Mesenchymal stem cell (in vitro differentiated cells and primary cell): Measurements from ENCODE around the gene EXOSC10.
"Not testable (repeated sequence)": the region's sequence is repeated elsewhere in the genome, so short reads cannot be mapped to it uniquely, and the experiment has no call there.

Experiments used
- DNase-seq: peaks from one replicate; pipeline ENCODE4 v3.0.0-alpha.2; 2013
- H2AFZ ChIP-seq: one replicate; pipeline ENCODE4 v1.6.1; 2013; ENCODE audit warnings: low read depth, mild to moderate bottlenecking, control low read depth, inconsistent platforms, low read length, moderate library complexity
- H2AK5ac ChIP-seq: 2 replicates; pipeline ENCODE4 v1.6.1; 2013; ENCODE audit warnings: low read length, moderate library complexity, mild to moderate bottlenecking, inconsistent platforms; ENCODE audit not compliant: severe bottlenecking
- H2BK120ac ChIP-seq: one replicate; pipeline ENCODE4 v1.6.1; 2013; ENCODE audit warnings: low read depth, mild to moderate bottlenecking, inconsistent platforms, low read length, moderate library complexity
- H2BK12ac ChIP-seq, 2 experiments: one replicate each; pipeline ENCODE4 v1.6.1; 2013; ENCODE audit warnings: inconsistent platforms in 2 of 2, low read length in 2 of 2, mild to moderate bottlenecking in 2 of 2, moderate library complexity in 2 of 2, control low read depth in 1 of 2
- H2BK15ac ChIP-seq: one replicate; pipeline ENCODE4 v1.6.1; 2013; ENCODE audit warnings: mild to moderate bottlenecking, low read depth, inconsistent platforms; ENCODE audit not compliant: poor library complexity, severe bottlenecking
- H2BK5ac ChIP-seq: 2 replicates; pipeline ENCODE4 v1.6.1; 2013; ENCODE audit warnings: low read depth, mild to moderate bottlenecking, low read length, control low read depth, inconsistent platforms; ENCODE audit not compliant: poor library complexity, severe bottlenecking
- H3K14ac ChIP-seq, 2 experiments: one replicate each; pipeline ENCODE4 v1.6.1; 2013; ENCODE audit warnings: inconsistent platforms in 2 of 2, low read length in 2 of 2, control low read depth in 1 of 2, mild to moderate bottlenecking in 1 of 2, moderate library complexity in 1 of 2
- H3K18ac ChIP-seq, 2 experiments: one replicate each; pipeline ENCODE4 v1.6.1; 2013; ENCODE audit warnings: inconsistent platforms in 2 of 2, low read length in 2 of 2, control low read depth in 1 of 2, low read depth in 1 of 2, mild to moderate bottlenecking in 1 of 2
- H3K23ac ChIP-seq, 2 experiments: one replicate each; pipeline ENCODE4 v1.6.1; 2013; ENCODE audit warnings: inconsistent platforms in 2 of 2, low read length in 2 of 2, mild to moderate bottlenecking in 2 of 2, moderate library complexity in 2 of 2, control low read depth in 1 of 2
- H3K27ac ChIP-seq: 2 replicates; pipeline ENCODE4 v1.5.1; 2013; ENCODE audit warnings: mild to moderate bottlenecking, moderate library complexity, low read length, control low read depth, inconsistent platforms; ENCODE audit not compliant: poor library complexity, severe bottlenecking
- H3K27me3 ChIP-seq, 2 experiments: 2 replicates each; pipeline versions ENCODE4 v1.6.1 to v1.7.0; 2013; ENCODE audit warnings: low read length in 2 of 2, mild to moderate bottlenecking in 2 of 2, moderate library complexity in 2 of 2, control low read depth in 1 of 2, inconsistent platforms in 1 of 2; ENCODE audit not compliant: control insufficient read depth in 1 of 2, insufficient read depth in 1 of 2
- H3K36me3 ChIP-seq, 2 experiments: 2 replicates each; pipeline versions ENCODE4 v1.6.1 to v1.7.0; 2013; ENCODE audit warnings: low read length in 2 of 2, control low read depth in 1 of 2, inconsistent platforms in 1 of 2, low read depth in 1 of 2, mild to moderate bottlenecking in 1 of 2; ENCODE audit not compliant: insufficient read depth in 2 of 2, control insufficient read depth in 1 of 2
- H3K4ac ChIP-seq, 2 experiments: one replicate each; pipeline ENCODE4 v1.6.1; 2013; ENCODE audit warnings: inconsistent platforms in 2 of 2, low read length in 2 of 2, mild to moderate bottlenecking in 2 of 2, moderate library complexity in 2 of 2, control low read depth in 1 of 2, low read depth in 1 of 2
- H3K4me1 ChIP-seq: 2 replicates; pipeline ENCODE4 v1.6.1; 2013; ENCODE audit warnings: low read depth, low read length, control low read depth; ENCODE audit not compliant: control insufficient read depth, insufficient read depth
- H3K4me2 ChIP-seq: 2 replicates; pipeline ENCODE4 v1.6.1; 2013; ENCODE audit warnings: low read length, mild to moderate bottlenecking, inconsistent platforms; ENCODE audit not compliant: poor library complexity, severe bottlenecking
- H3K4me3 ChIP-seq, 2 experiments: 2 replicates each; pipeline versions ENCODE4 v1.5.1 to v1.7.0; 2013; ENCODE audit warnings: low read length in 2 of 2, mild to moderate bottlenecking in 2 of 2, control low read depth in 1 of 2, low read depth in 1 of 2; ENCODE audit not compliant: insufficient read depth in 1 of 2
- H3K79me1 ChIP-seq: replicated peaks from 2 replicates; pipeline ENCODE4 v1.6.1; 2013; ENCODE audit warnings: mild to moderate bottlenecking, control low read depth, low read length, inconsistent platforms; ENCODE audit not compliant: poor library complexity, severe bottlenecking
- H3K9ac ChIP-seq: 2 replicates; pipeline ENCODE4 v1.7.0; 2013; ENCODE audit warnings: mild to moderate bottlenecking, low read length, moderate library complexity
- H3K9me3 ChIP-seq: 2 replicates; pipeline ENCODE4 v1.7.0; 2013; ENCODE audit warnings: mild to moderate bottlenecking, low read length; ENCODE audit not compliant: control insufficient read depth
- H4K8ac ChIP-seq: one replicate; pipeline ENCODE4 v1.6.1; 2013; ENCODE audit warnings: inconsistent platforms, mild to moderate bottlenecking, low read length, moderate library complexity
- H4K91ac ChIP-seq: one replicate; pipeline ENCODE4 v1.6.1; 2013; ENCODE audit warnings: mild to moderate bottlenecking, low read length, inconsistent platforms
- WGBS: methylation state at CpG from one replicate; pipeline ENCODE4 v1.1.7; 2013; ENCODE audit warnings: mixed read lengths; 5-methylcytosine and 5-hydroxymethylcytosine counted together

EXOSC10 gene

GRCh38 chr1:11080931-11081330 is 18.7 kb downstream of the EXOSC10 start:
- Histone ChIP-seq H2BK5ac (no peak overlapping the region), H3K27ac (no peak overlapping the region), H3K4me2 (no peak overlapping the region), H3K14ac (no peak overlapping the region), H3K23ac (no peak overlapping the region), H4K91ac (no peak overlapping the region), H2BK15ac (no peak overlapping the region), H3K4me3 (no peak overlapping the region), H3K27me3 (no peaks in the 10 kb centered on the region), H3K18ac (no peak overlapping the region), H2AFZ (no peak overlapping the region), H3K4ac (no peak overlapping the region), H4K8ac (no peak overlapping the region), H2BK12ac (no peak overlapping the region), H2BK120ac (no peak overlapping the region), H3K9ac (no peak overlapping the region), H3K36me3 (peaks cover 59 to 60% of the 10 kb centered on the region in 2 experiments), H2AK5ac (no peak overlapping the region), H3K4me1 (no peaks in the 10 kb centered on the region), H3K9me3 (no peaks in the 10 kb centered on the region), H3K79me1 (peaks cover 27% of the 10 kb centered on the region)
- 89% methylated on average over 12 of the region's 12 CpGs for WGBS
- DNase-seq = no peak

GRCh38 chr1:11078631-11079030 is 21.0 kb downstream of the EXOSC10 start:
- H3K4me1 ChIP-seq = no peaks in the 10 kb centered on the region
- H3K18ac ChIP-seq = no peak overlapping the region
- peaks cover 29% of the 10 kb centered on the region for H3K79me1 ChIP-seq
- H3K14ac ChIP-seq = no peak overlapping the region
- H2BK15ac ChIP-seq = no peak overlapping the region
- no peak overlapping the region for H2BK5ac ChIP-seq
- no peak overlapping the region for H3K4me2 ChIP-seq
- no peak overlapping the region for H3K4ac ChIP-seq
- H2BK120ac ChIP-seq = no peak overlapping the region
- no peak overlapping the region for H3K23ac ChIP-seq
- no peak overlapping the region for H2AFZ ChIP-seq
- WGBS = 100% methylated on average over 2 of the region's 2 CpGs
- no peaks in the 10 kb centered on the region for H3K27me3 ChIP-seq
- no peaks in the 10 kb centered on the region for H3K9me3 ChIP-seq
- H3K27ac ChIP-seq = no peak overlapping the region
- H4K91ac ChIP-seq = no peak overlapping the region
- H3K36me3 ChIP-seq = peaks cover 81% of the 10 kb centered on the region in 2 experiments
- H4K8ac ChIP-seq = no peak overlapping the region
- no peak overlapping the region for H2AK5ac ChIP-seq
- H3K9ac ChIP-seq = no peak overlapping the region
- H2BK12ac ChIP-seq = no peak overlapping the region
- no peak overlapping the region for H3K4me3 ChIP-seq
- no peak for DNase-seq

- DNase-seq, H3K9ac ChIP-seq, H3K4me2 ChIP-seq, H2BK120ac ChIP-seq, H4K91ac ChIP-seq, H3K4ac ChIP-seq, H2BK5ac ChIP-seq, H3K9me3 ChIP-seq, H3K23ac ChIP-seq, H3K4me1 ChIP-seq, H2AK5ac ChIP-seq, H3K18ac ChIP-seq, H3K14ac ChIP-seq, H3K27me3 ChIP-seq, H2BK12ac ChIP-seq, H3K27ac ChIP-seq, H2BK15ac ChIP-seq, H4K8ac ChIP-seq, H2AFZ ChIP-seq, H3K4me3 ChIP-seq: not testable (repeated sequence)
- Histone ChIP-seq H3K36me3 (peaks cover 87 to 95% of the 10 kb centered on the region in 2 experiments), H3K79me1 (peaks cover 18% of the 10 kb centered on the region)
- WGBS = 98% methylated on average over 4 of the region's 7 CpGs
Measured at GRCh38 chr1:11073398-11073797, 26.3 kb downstream of the EXOSC10 start.

GRCh38 chr1:11072216-11072917 is 27.3 kb downstream of the EXOSC10 start:
- WGBS = 80% methylated on average over 13 of the region's 13 CpGs
- H3K23ac ChIP-seq = no peak overlapping the region
- no peak overlapping the region for H2AK5ac ChIP-seq
- H2BK5ac ChIP-seq = no peak overlapping the region
- H3K4me3 ChIP-seq = no peak overlapping the region
- H3K9ac ChIP-seq = no peak overlapping the region
- no peak overlapping the region for H3K14ac ChIP-seq
- no peak overlapping the region for H3K18ac ChIP-seq
- H4K91ac ChIP-seq = no peak overlapping the region
- H3K4ac ChIP-seq = no peak overlapping the region
- H3K36me3 ChIP-seq = peaks cover 90 to 98% of the 10 kb centered on the region in 2 experiments
- peaks cover 25% of the 10 kb centered on the region for H3K79me1 ChIP-seq
- H3K27ac ChIP-seq = no peak overlapping the region
- no peak overlapping the region for H3K4me2 ChIP-seq
- no peak for DNase-seq
- H2BK15ac ChIP-seq = no peak overlapping the region
- H3K9me3 ChIP-seq = no peaks in the 10 kb centered on the region
- H3K27me3 ChIP-seq = no peaks in the 10 kb centered on the region
- H2BK12ac ChIP-seq = no peak overlapping the region
- H2BK120ac ChIP-seq = no peak overlapping the region
- H4K8ac ChIP-seq = no peak overlapping the region
- H3K4me1 ChIP-seq = no peaks in the 10 kb centered on the region
- H2AFZ ChIP-seq = no peak overlapping the region
